Suppressor macrophage treated with lipopolysaccharide for 1 hour (primary cell): ENCODE data around the gene ASIP.
"Not testable (repeated sequence)": the region's sequence is repeated elsewhere in the genome, so short reads cannot be mapped to it uniquely, and the experiment has no call there.

ENCODE experiments used
- DNase-seq, 3 donors: peaks; one replicate each; pipeline ENCODE4 v3.0.0-alpha.2; 2020 to 2022

The ASIP gene

GRCh38 chr20:34240693-34241615 lies at the start of gene ASIP:
Gene ASIP (plus strand): TSS chr20:34241423. CDS start chr20:34260375, 18,952 bp downstream.
- DNase-seq = peak in 2 of 3 donors; percentile 32 to 35

GRCh38 chr20:34193051-34193450 lies 48.2 kb upstream of the ASIP start:
- DNase-seq = no peak

GRCh38 chr20:34199183-34199582 lies 42.0 kb upstream of the ASIP start:
- DNase-seq = peak; percentile 36 to 75 (median 74)

- peak; percentile 33 to 60 (median 50) for DNase-seq
These were observed 41.2 kb upstream of the ASIP start for GRCh38 chr20:34200023-34200422.

GRCh38 chr20:34201531-34201930 lies 39.7 kb upstream of the ASIP start:
- no peak for DNase-seq

GRCh38 chr20:34205172-34205880 lies 35.9 kb upstream of the ASIP start:
- not testable (repeated sequence) for DNase-seq

- no peak for DNase-seq
These were observed 32.1 kb upstream of the ASIP start for GRCh38 chr20:34209111-34209510.

GRCh38 chr20:34210271-34210670 lies 31.0 kb upstream of the ASIP start:
- no peak for DNase-seq

GRCh38 chr20:34211591-34211990 lies 29.6 kb upstream of the ASIP start:
- no peak for DNase-seq

- no peak for DNase-seq
These were observed 28.0 kb upstream of the ASIP start for GRCh38 chr20:34213213-34213612.

GRCh38 chr20:34215711-34216381 lies 25.4 kb upstream of the ASIP start:
- peak; percentile 77 to 91 (median 86) for DNase-seq

- DNase-seq = no peak
These were observed 24.9 kb upstream of the ASIP start for GRCh38 chr20:34216382-34216742.

- peak; percentile 29 to 72 (median 66) for DNase-seq
These were observed 20.7 kb upstream of the ASIP start for GRCh38 chr20:34220561-34220960.

GRCh38 chr20:34222208-34222607 lies 19.0 kb upstream of the ASIP start:
- peak; percentile 81 to 90 (median 88) for DNase-seq

GRCh38 chr20:34224251-34224650 lies 17.0 kb upstream of the ASIP start:
- DNase-seq = not testable (repeated sequence)

- DNase-seq = no peak
These were observed 9.6 kb upstream of the ASIP start for GRCh38 chr20:34231634-34232033.

GRCh38 chr20:34232494-34233087 lies 8.6 kb upstream of the ASIP start:
- DNase-seq = no peak

- DNase-seq = no peak
These were observed 7.5 kb upstream of the ASIP start for GRCh38 chr20:34233687-34234086.

GRCh38 chr20:34235875-34236274 lies 5.3 kb upstream of the ASIP start:
- no peak for DNase-seq

GRCh38 chr20:34237942-34238341 lies 3.3 kb upstream of the ASIP start:
- no peak for DNase-seq

GRCh38 chr20:34240121-34240520 lies 1.1 kb upstream of the ASIP start:
- no peak for DNase-seq

- not testable (repeated sequence) for DNase-seq
These were observed 792 bp downstream of the ASIP start for GRCh38 chr20:34242015-34242414.

GRCh38 chr20:34242879-34243278 lies 1.7 kb downstream of the ASIP start:
- DNase-seq = no peak
